ENCODE results near the gene WDFY4.
A peak's percentile ranks its signal among the peaks of the same experiment; 100 is the strongest.

The WDFY4 gene

DNA sequence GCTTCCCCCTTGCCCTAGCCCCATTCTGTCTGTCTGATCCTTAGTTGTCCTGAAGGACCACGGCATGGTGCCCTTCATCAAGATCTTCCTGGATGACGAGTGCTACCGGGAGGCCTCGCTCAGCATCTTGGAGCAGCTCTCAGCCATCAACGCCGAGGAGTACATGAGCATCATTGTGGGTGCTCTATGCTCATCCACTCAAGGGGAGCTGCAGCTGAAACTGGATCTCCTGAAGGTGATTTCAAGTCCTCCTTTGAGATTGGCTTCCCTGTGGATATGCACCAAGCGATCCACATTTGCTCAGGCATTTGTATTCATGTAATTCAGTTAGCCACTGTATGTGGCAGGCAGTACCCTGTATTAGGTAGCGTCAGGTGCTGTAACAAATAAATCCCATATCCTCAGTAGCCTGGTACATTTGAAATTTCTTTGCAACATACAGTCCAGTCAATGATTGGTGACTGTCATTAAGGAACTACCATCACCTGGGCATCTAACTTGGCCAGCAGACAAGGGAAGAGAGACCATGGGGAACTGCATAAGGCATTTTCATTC, 51.2 kb downstream of the WDFY4 start:
- in situ Hi-C loops (cut with HindIII; ENCODE audit: low pct_unique_long_range_greater_than_20kb, low sequenced_read_pairs), result no loop called here
- DNase-seq (ENCODE audit: low read depth in 1 of 2, low spot score in 1 of 2), result no peak
- no peak for TF ChIP-seq JUND (IDR thresholded peaks at IDR 0.05; ENCODE audit: low read depth)

GRCh38 chr10:48736596-48736995, 51.9 kb downstream of the WDFY4 start:
- no peak for TF ChIP-seq JUND (IDR thresholded peaks at IDR 0.05; ENCODE audit: low read depth)
- DNase-seq (ENCODE audit: low read depth in 1 of 2, low spot score in 1 of 2), result no peak
- in situ Hi-C loops (cut with HindIII; ENCODE audit: low pct_unique_long_range_greater_than_20kb, low sequenced_read_pairs), result no loop called here

DNA sequence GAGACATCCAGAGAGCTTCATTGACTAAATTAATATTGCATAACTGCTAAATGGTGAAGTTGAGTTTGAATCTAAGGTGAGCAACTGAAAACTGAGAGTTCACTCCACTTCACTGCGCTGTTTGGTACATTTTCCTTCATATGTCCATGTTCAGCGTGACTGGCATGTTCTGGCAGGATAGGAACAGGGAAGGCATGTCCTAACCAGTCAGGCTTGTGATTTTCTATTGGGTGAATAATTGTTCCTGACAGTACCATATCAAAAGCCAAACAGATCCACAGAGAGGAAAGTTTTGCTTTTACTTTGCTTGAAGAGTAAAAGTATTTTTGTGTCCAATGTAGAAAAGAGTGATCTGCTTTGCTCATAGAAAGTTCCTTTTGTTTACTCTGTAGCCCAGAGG, 53.2 kb downstream of the WDFY4 start:
- DNase-seq (ENCODE audit: low read depth in 1 of 2, low spot score in 1 of 2), result no peak
- in situ Hi-C loops (cut with HindIII; ENCODE audit: low pct_unique_long_range_greater_than_20kb, low sequenced_read_pairs), result no loop called here
- TF ChIP-seq JUND (IDR thresholded peaks at IDR 0.05; ENCODE audit: low read depth), result no peak

- DNase-seq (ENCODE audit: low read depth in 1 of 2, low spot score in 1 of 2), result no peak
- in situ Hi-C loops (cut with HindIII; ENCODE audit: low pct_unique_long_range_greater_than_20kb, low sequenced_read_pairs), result no loop called here
- TF ChIP-seq JUND (IDR thresholded peaks at IDR 0.05; ENCODE audit: low read depth), result no peak
Measured at GRCh38 chr10:48739170-48739569, 54.5 kb downstream of the WDFY4 start.

DNA sequence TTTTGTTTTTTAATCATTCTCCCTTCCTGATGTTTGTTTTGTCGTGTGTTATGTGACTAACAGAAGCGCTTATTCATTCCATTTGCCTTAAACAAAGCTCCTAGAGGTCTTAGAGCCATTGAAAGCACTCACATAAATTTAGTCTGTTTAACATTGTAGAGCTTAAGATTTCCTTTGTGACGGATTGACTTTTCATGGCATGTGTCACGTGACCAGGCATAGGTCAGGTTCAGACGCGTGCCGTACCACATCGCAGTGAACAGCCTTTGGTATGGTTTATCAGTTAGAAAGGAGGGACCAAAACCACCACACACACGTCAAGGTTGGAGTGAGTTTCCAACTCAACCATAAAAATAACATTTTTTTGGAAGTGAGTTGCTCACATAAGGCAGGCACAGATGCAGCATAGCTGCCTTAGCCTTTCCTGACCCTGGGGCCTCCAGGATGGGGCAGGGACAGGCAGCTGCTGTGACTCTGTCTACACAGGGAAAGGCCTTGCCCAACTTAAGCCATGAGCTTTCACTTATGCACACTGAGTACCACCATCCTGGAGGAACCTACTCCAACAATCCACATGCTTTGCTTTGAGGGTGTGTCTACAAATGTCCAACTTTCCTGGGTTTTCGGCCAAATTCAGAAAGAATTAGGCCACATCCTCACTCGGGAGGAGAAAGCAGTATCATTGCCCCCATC, 55.5 kb downstream of the WDFY4 start:
- in situ Hi-C loops (cut with HindIII; ENCODE audit: low pct_unique_long_range_greater_than_20kb, low sequenced_read_pairs), result no loop called here
- no peak for TF ChIP-seq JUND (IDR thresholded peaks at IDR 0.05; ENCODE audit: low read depth)
- DNase-seq (ENCODE audit: low read depth in 1 of 2, low spot score in 1 of 2), result no peak

DNA sequence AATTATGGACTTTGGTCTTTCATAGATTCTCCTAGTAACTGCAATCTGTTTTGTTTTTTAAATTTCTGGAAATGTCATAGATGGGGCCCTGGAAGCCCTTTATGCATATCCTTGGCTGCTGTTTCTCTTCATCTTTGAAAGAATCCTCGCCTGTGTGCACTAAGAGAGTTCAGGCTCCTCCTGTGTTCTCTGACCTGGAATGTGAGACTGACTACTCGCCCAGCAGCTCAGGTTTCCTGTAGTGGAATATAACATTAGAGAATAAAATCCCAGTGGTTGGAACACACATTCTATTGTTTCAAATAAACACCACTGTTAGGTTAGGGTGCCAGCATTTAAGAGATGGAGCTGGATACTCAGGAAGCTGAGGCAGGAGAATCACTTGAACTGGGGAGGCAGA, 56.3 kb downstream of the WDFY4 start:
- no peak for TF ChIP-seq JUND (IDR thresholded peaks at IDR 0.05; ENCODE audit: low read depth)
- in situ Hi-C loops (cut with HindIII; ENCODE audit: low pct_unique_long_range_greater_than_20kb, low sequenced_read_pairs), result no loop called here
- no peak for DNase-seq (ENCODE audit: low read depth in 1 of 2, low spot score in 1 of 2)

GRCh38 chr10:48742891-48743860, 58.5 kb downstream of the WDFY4 start:
- no peak for TF ChIP-seq JUND (IDR thresholded peaks at IDR 0.05; ENCODE audit: low read depth)
- DNase-seq (ENCODE audit: low read depth in 1 of 2, low spot score in 1 of 2), result no peak
- in situ Hi-C loops (cut with HindIII; ENCODE audit: low pct_unique_long_range_greater_than_20kb, low sequenced_read_pairs), result no loop called here

DNA sequence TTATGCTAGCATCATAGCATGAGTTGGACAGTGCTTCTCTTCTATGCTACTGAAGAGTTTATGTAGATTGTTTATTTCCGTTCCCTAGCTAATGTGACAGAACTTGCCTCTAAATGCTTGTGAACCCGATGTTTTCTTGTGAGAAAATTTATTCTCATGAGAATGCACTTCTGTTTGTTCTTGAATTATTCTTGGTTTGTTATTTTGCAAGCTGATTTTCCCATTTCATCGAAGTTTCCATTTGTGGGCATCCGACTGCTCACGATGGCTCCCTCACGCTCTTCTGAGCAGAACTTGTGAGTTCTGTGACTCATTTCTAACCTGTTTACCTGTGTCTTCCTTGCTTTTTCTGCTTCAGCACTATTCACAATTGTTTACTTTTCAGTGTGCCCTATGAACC, 59.9 kb downstream of the WDFY4 start:
- TF ChIP-seq JUND (IDR thresholded peaks at IDR 0.05; ENCODE audit: low read depth), result no peak
- no peak for DNase-seq (ENCODE audit: low read depth in 1 of 2, low spot score in 1 of 2)
- in situ Hi-C loops (cut with HindIII; ENCODE audit: low pct_unique_long_range_greater_than_20kb, low sequenced_read_pairs), result no loop called here

DNA sequence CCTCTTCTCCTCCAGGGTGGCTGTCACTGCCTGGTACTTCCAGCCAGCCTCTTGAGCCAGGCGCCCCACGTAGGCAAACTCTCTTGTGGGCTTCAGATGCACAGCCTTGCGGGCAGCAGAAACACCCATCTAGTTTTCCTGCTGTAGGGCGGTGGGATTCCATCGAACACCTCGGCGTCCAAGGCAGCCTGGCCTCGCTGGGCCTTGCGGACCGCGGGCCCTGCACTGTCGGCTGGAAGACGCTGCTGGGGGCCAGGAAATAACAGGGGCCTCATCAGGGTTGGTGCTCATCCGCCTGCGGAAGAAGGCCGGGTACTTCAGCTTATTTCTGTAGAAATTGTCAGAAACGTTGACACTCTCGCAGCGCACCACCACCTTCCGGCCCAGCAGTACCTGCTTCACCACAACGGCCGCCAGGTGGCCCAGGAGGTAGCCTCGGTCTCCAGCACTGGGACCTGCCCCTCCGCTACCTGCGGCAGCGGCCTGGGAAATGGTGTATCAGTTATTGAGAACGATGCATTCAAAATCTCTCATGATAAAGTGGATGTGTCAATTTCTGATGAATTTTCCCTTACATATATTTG, 61.1 kb downstream of the WDFY4 start:
- TF ChIP-seq JUND (IDR thresholded peaks at IDR 0.05; ENCODE audit: low read depth), result no peak
- in situ Hi-C loops (cut with HindIII; ENCODE audit: low pct_unique_long_range_greater_than_20kb, low sequenced_read_pairs), result no loop called here
- peak; percentile 22 to 40 for DNase-seq (ENCODE audit: low read depth in 1 of 2, low spot score in 1 of 2)

- in situ Hi-C loops (cut with HindIII; ENCODE audit: low pct_unique_long_range_greater_than_20kb, low sequenced_read_pairs), result no loop called here
- DNase-seq (ENCODE audit: low read depth in 1 of 2, low spot score in 1 of 2), result no peak
- TF ChIP-seq JUND (IDR thresholded peaks at IDR 0.05; ENCODE audit: low read depth), result no peak
Measured at GRCh38 chr10:48748573-48748972, 63.9 kb downstream of the WDFY4 start.

GRCh38 chr10:48749254-48749787, 64.6 kb downstream of the WDFY4 start:
- in situ Hi-C loops (cut with HindIII; ENCODE audit: low pct_unique_long_range_greater_than_20kb, low sequenced_read_pairs), result no loop called here
- no peak for TF ChIP-seq JUND (IDR thresholded peaks at IDR 0.05; ENCODE audit: low read depth)
- no peak for DNase-seq (ENCODE audit: low read depth in 1 of 2, low spot score in 1 of 2)

GRCh38 chr10:48750019-48750418, 65.3 kb downstream of the WDFY4 start:
- in situ Hi-C loops (cut with HindIII; ENCODE audit: low pct_unique_long_range_greater_than_20kb, low sequenced_read_pairs), result no loop called here
- TF ChIP-seq JUND (IDR thresholded peaks at IDR 0.05; ENCODE audit: low read depth), result no peak

More at GRCh38 chr10:48750019-48750418, 65.3 kb downstream of the WDFY4 start:
- DNase-seq (ENCODE audit: low read depth in 1 of 2, low spot score in 1 of 2), result no peak

All from T47D (cell line).